T-helper 2 cell treated with Interferon-gamma antibody and Interleukin-4, amounts not matched to agents 5 μg/mL and 100 μg/mL, for 36 hours (primary cell): ENCODE measurements around the gene TSEN15.

Experiments
- DNase-seq: peaks from one replicate; pipeline ENCODE4 v3.0.0; 2021; ENCODE audit warnings: low spot score
- H3K27ac Mint-ChIP-seq: one replicate; pipeline ENCODE4 v1.8.0; 2021; ENCODE audit warnings: mild to moderate bottlenecking, mixed read lengths
- H3K27me3 Mint-ChIP-seq: one replicate; pipeline ENCODE4 v1.8.0; 2021; ENCODE audit warnings: low read depth, mixed read lengths
- H3K36me3 Mint-ChIP-seq: one replicate; pipeline ENCODE4 v1.8.0; 2021; ENCODE audit warnings: low read depth, mixed read lengths
- H3K4me1 Mint-ChIP-seq: one replicate; pipeline ENCODE4 v1.8.0; 2021; ENCODE audit warnings: low read depth, mixed read lengths
- H3K4me3 Mint-ChIP-seq: one replicate; pipeline ENCODE4 v1.8.0; 2022; ENCODE audit warnings: mild to moderate bottlenecking, moderate library complexity, mixed read lengths
- H3K9me3 Mint-ChIP-seq: one replicate; pipeline ENCODE4 v1.8.0; 2021; ENCODE audit warnings: mixed read lengths

TSEN15 gene

GRCh38 chr1:184022668-184023067 is 28.9 kb upstream of the TSEN15 start:
- H3K27ac Mint-ChIP-seq: no peak overlapping the region
- H3K36me3 Mint-ChIP-seq: no peaks in the 10 kb centered on the region
- H3K9me3 Mint-ChIP-seq: no peaks in the 10 kb centered on the region
- peaks cover 35% of the 10 kb centered on the region for H3K27me3 Mint-ChIP-seq
- no peak overlapping the region for H3K4me3 Mint-ChIP-seq
- H3K4me1 Mint-ChIP-seq: no peaks in the 10 kb centered on the region
- DNase-seq: no peak

GRCh38 chr1:184023171-184023570 is 28.4 kb upstream of the TSEN15 start:
- H3K4me3 Mint-ChIP-seq: no peak overlapping the region
- no peak for DNase-seq
- no peaks in the 10 kb centered on the region for H3K36me3 Mint-ChIP-seq
- H3K27ac Mint-ChIP-seq: no peak overlapping the region
- H3K27me3 Mint-ChIP-seq: peaks cover 38% of the 10 kb centered on the region
- H3K4me1 Mint-ChIP-seq: no peaks in the 10 kb centered on the region
- H3K9me3 Mint-ChIP-seq: no peaks in the 10 kb centered on the region

GRCh38 chr1:184025242-184025675 is 26.3 kb upstream of the TSEN15 start:
- no peaks in the 10 kb centered on the region for H3K36me3 Mint-ChIP-seq
- H3K9me3 Mint-ChIP-seq: no peaks in the 10 kb centered on the region
- H3K27ac Mint-ChIP-seq: no peak overlapping the region
- DNase-seq: no peak
- no peaks in the 10 kb centered on the region for H3K4me1 Mint-ChIP-seq
- H3K27me3 Mint-ChIP-seq: peaks cover 52% of the 10 kb centered on the region
- no peak overlapping the region for H3K4me3 Mint-ChIP-seq

GRCh38 chr1:184027826-184028695 is 23.5 kb upstream of the TSEN15 start:
- no peak for DNase-seq
- H3K36me3 Mint-ChIP-seq: no peaks in the 10 kb centered on the region
- no peaks in the 10 kb centered on the region for H3K4me1 Mint-ChIP-seq
- no peak overlapping the region for H3K27ac Mint-ChIP-seq
- no peak overlapping the region for H3K4me3 Mint-ChIP-seq
- no peaks in the 10 kb centered on the region for H3K9me3 Mint-ChIP-seq
- H3K27me3 Mint-ChIP-seq: peaks cover 65% of the 10 kb centered on the region

- H3K27ac Mint-ChIP-seq: no peak overlapping the region
- no peaks in the 10 kb centered on the region for H3K9me3 Mint-ChIP-seq
- DNase-seq: no peak
- no peak overlapping the region for H3K4me3 Mint-ChIP-seq
- peaks cover 73% of the 10 kb centered on the region for H3K27me3 Mint-ChIP-seq
- peaks cover 4% of the 10 kb centered on the region for H3K4me1 Mint-ChIP-seq
- no peaks in the 10 kb centered on the region for H3K36me3 Mint-ChIP-seq
Observed at GRCh38 chr1:184028854-184029623, 22.5 kb upstream of the TSEN15 start.

- DNase-seq: no peak
- Mint-ChIP-seq H3K36me3 (no peaks in the 10 kb centered on the region), H3K4me1 (peaks cover 6% of the 10 kb centered on the region), H3K27me3 (peaks cover 83% of the 10 kb centered on the region), H3K27ac (no peak overlapping the region), H3K9me3 (no peaks in the 10 kb centered on the region), H3K4me3 (no peak overlapping the region)
Observed at GRCh38 chr1:184030433-184031091, 21.0 kb upstream of the TSEN15 start.

- Mint-ChIP-seq H3K27ac (no peak overlapping the region), H3K4me3 (no peak overlapping the region), H3K9me3 (no peaks in the 10 kb centered on the region), H3K4me1 (peaks cover 10% of the 10 kb centered on the region), H3K27me3 (peaks cover 85% of the 10 kb centered on the region), H3K36me3 (no peaks in the 10 kb centered on the region)
- no peak for DNase-seq
Observed at GRCh38 chr1:184031092-184031408, 20.5 kb upstream of the TSEN15 start.

- H3K27me3 Mint-ChIP-seq: peaks cover 85% of the 10 kb centered on the region
Observed at GRCh38 chr1:184031409-184032107, 20.0 kb upstream of the TSEN15 start.

GRCh38 chr1:184032306-184032929 is 19.1 kb upstream of the TSEN15 start:
- H3K27ac Mint-ChIP-seq: no peak overlapping the region
- no peak for DNase-seq
- no peaks in the 10 kb centered on the region for H3K36me3 Mint-ChIP-seq
- no peak overlapping the region for H3K4me3 Mint-ChIP-seq
- H3K27me3 Mint-ChIP-seq: peaks cover 78% of the 10 kb centered on the region
- H3K9me3 Mint-ChIP-seq: no peaks in the 10 kb centered on the region
- peaks cover 10% of the 10 kb centered on the region for H3K4me1 Mint-ChIP-seq

More at GRCh38 chr1:184031409-184032107, 20.0 kb upstream of the TSEN15 start:
- no peak overlapping the region for H3K27ac Mint-ChIP-seq
- H3K4me1 Mint-ChIP-seq: peaks cover 10% of the 10 kb centered on the region
- H3K9me3 Mint-ChIP-seq: no peaks in the 10 kb centered on the region
- no peaks in the 10 kb centered on the region for H3K36me3 Mint-ChIP-seq
- DNase-seq: no peak
- H3K4me3 Mint-ChIP-seq: no peak overlapping the region

- H3K36me3 Mint-ChIP-seq: no peaks in the 10 kb centered on the region
- no peaks in the 10 kb centered on the region for H3K9me3 Mint-ChIP-seq
Observed at GRCh38 chr1:184032930-184033418, 18.6 kb upstream of the TSEN15 start.

GRCh38 chr1:184033711-184034167 is 17.8 kb upstream of the TSEN15 start:
- no peak for DNase-seq
- Mint-ChIP-seq H3K27me3 (peaks cover 79% of the 10 kb centered on the region), H3K9me3 (no peaks in the 10 kb centered on the region), H3K4me1 (peaks cover 16% of the 10 kb centered on the region), H3K4me3 (no peak overlapping the region), H3K27ac (no peak overlapping the region), H3K36me3 (no peaks in the 10 kb centered on the region)

More at GRCh38 chr1:184032930-184033418, 18.6 kb upstream of the TSEN15 start:
- no peak for DNase-seq
- Mint-ChIP-seq H3K27ac (no peak overlapping the region), H3K27me3 (peaks cover 81% of the 10 kb centered on the region), H3K4me3 (no peak overlapping the region), H3K4me1 (peaks cover 14% of the 10 kb centered on the region)

GRCh38 chr1:184034761-184035379 is 16.7 kb upstream of the TSEN15 start:
- Mint-ChIP-seq H3K27me3 (peaks cover 83% of the 10 kb centered on the region), H3K4me1 (peaks cover 16% of the 10 kb centered on the region), H3K9me3 (no peaks in the 10 kb centered on the region), H3K4me3 (no peak overlapping the region), H3K36me3 (no peaks in the 10 kb centered on the region), H3K27ac (no peak overlapping the region)
- DNase-seq: no peak
